Activated naive CD8-positive, alpha-beta T cell treated with anti-CD3 and anti-CD28 coated beads, Interleukin-2, amount 10 ng/mL, durations not matched to agents 7 days and 5 days (primary cell): ENCODE data around the gene METTL13. TPM values are rescaled to one million over a fixed set of nuclear protein-coding genes. Genes with fewer than 3 reads are reported as not detected.

Experiments used
- ATAC-seq: fragments of 150-1000 bp; cut with Tn5 transposase; one replicate; pipeline ENCODE4 v1.10.0; 2021; ENCODE audit warnings: low read depth, moderate library complexity
- POLR2A ChIA-PET: fragments of 350-600 bp; sonication (Branson Sonifier 250); formaldehyde crosslinking; loops from one replicate; lab custom pipeline; 2021; ENCODE audit warnings: antibody characterized with exemption; lab: Charles Lee
- DNase-seq: peaks from one replicate; pipeline ENCODE4 v3.0.0; 2021
- H3K27ac Mint-ChIP-seq: one replicate; pipeline ENCODE4 v1.8.0; 2022; ENCODE audit warnings: mild to moderate bottlenecking, mixed read lengths
- H3K27me3 Mint-ChIP-seq: one replicate; pipeline ENCODE4 v1.8.0; 2022; ENCODE audit warnings: mild to moderate bottlenecking, moderate library complexity, mixed read lengths
- H3K36me3 Mint-ChIP-seq: one replicate; pipeline ENCODE4 v1.8.0; 2021; ENCODE audit warnings: mild to moderate bottlenecking, mixed read lengths
- H3K4me1 Mint-ChIP-seq: one replicate; pipeline ENCODE4 v1.8.0; 2021; ENCODE audit warnings: mixed read lengths
- H3K4me3 Mint-ChIP-seq: one replicate; pipeline ENCODE4 v1.8.0; 2022; ENCODE audit warnings: mild to moderate bottlenecking, moderate library complexity, mixed read lengths
- H3K9me3 Mint-ChIP-seq: one replicate; pipeline ENCODE4 v1.8.0; 2021; ENCODE audit warnings: mixed read lengths
- total RNA-seq, 2 experiments: library from RNA; stranded (reverse); gene quantifications; one replicate each; pipeline ENCODE4 v1.2.3, GENCODE V29; 2021

METTL13 gene
- total RNA-seq, 2 experiments from 2014 or later, result 36.9 to 38.7 TPM

- peaks cover 41% of the 10 kb centered on the region for H3K36me3 Mint-ChIP-seq
- H3K4me3 Mint-ChIP-seq, result peak overlapping the region; percentile 77
- DNase-seq, result no peak
- H3K27ac Mint-ChIP-seq, result peak overlapping the region; percentile 86
- POLR2A ChIA-PET, result interaction anchor here (0.8 to 2.5 kb wide), 3 partner anchors 9 to 43 kb away, joined by 3 to 16 read pairs (median 3); partner anchors contain the start of gene VAMP4
- no peak for ATAC-seq
- H3K4me1 Mint-ChIP-seq, result peaks cover 45% of the 10 kb centered on the region
- no peaks in the 10 kb centered on the region for H3K9me3 Mint-ChIP-seq
- no peaks in the 10 kb centered on the region for H3K27me3 Mint-ChIP-seq
Observed at GRCh38 chr1:171784784-171785183, 3.3 kb downstream of the METTL13 start.

GRCh38 chr1:171785766-171786165, 4.3 kb downstream of the METTL13 start:
- Mint-ChIP-seq H3K4me1 (peaks cover 43% of the 10 kb centered on the region), H3K4me3 (no peak overlapping the region), H3K36me3 (peaks cover 45% of the 10 kb centered on the region), H3K9me3 (no peaks in the 10 kb centered on the region), H3K27ac (peak overlapping the region; percentile 86), H3K27me3 (no peaks in the 10 kb centered on the region)
- POLR2A ChIA-PET, result interaction anchor here (1.2 to 2.5 kb wide), 2 partner anchors 17 to 44 kb away, joined by 3 to 16 read pairs; partner anchors contain the start of gene VAMP4
- DNase-seq, result no peak
- no peak for ATAC-seq

- Mint-ChIP-seq H3K27me3 (no peaks in the 10 kb centered on the region), H3K36me3 (peaks cover 49% of the 10 kb centered on the region), H3K27ac (peak overlapping the region; percentile 48), H3K4me3 (no peak overlapping the region), H3K9me3 (no peaks in the 10 kb centered on the region), H3K4me1 (peaks cover 43% of the 10 kb centered on the region)
- ATAC-seq, result no peak
- no peak for DNase-seq
- POLR2A ChIA-PET, result no interaction called here
Observed at GRCh38 chr1:171786534-171786933, 5.1 kb downstream of the METTL13 start.

GRCh38 chr1:171787686-171788480, 6.4 kb downstream of the METTL13 start:
- DNase-seq, result no peak
- no peaks in the 10 kb centered on the region for H3K27me3 Mint-ChIP-seq
- peaks cover 51% of the 10 kb centered on the region for H3K36me3 Mint-ChIP-seq
- peaks cover 42% of the 10 kb centered on the region for H3K4me1 Mint-ChIP-seq
- no peaks in the 10 kb centered on the region for H3K9me3 Mint-ChIP-seq
- POLR2A ChIA-PET, result no interaction called here
- ATAC-seq, result no peak
- peak overlapping the region; percentile 3 for H3K27ac Mint-ChIP-seq
- no peak overlapping the region for H3K4me3 Mint-ChIP-seq

GRCh38 chr1:171788696-171789095, 7.2 kb downstream of the METTL13 start:
- Mint-ChIP-seq H3K4me1 (peaks cover 37% of the 10 kb centered on the region), H3K9me3 (no peaks in the 10 kb centered on the region), H3K36me3 (peaks cover 50% of the 10 kb centered on the region), H3K4me3 (no peak overlapping the region), H3K27ac (no peak overlapping the region), H3K27me3 (no peaks in the 10 kb centered on the region)
- DNase-seq (no peak), ATAC-seq (no peak)
- POLR2A ChIA-PET, result no interaction called here

GRCh38 chr1:171790318-171790717, 8.9 kb downstream of the METTL13 start:
- Mint-ChIP-seq H3K4me3 (no peak overlapping the region), H3K36me3 (peaks cover 55% of the 10 kb centered on the region), H3K4me1 (peaks cover 38% of the 10 kb centered on the region), H3K27ac (no peak overlapping the region), H3K9me3 (no peaks in the 10 kb centered on the region), H3K27me3 (no peaks in the 10 kb centered on the region)
- POLR2A ChIA-PET, result no interaction called here
- ATAC-seq, result no peak
- no peak for DNase-seq

GRCh38 chr1:171792656-171793369, 11.4 kb downstream of the METTL13 start:
- Mint-ChIP-seq H3K9me3 (no peaks in the 10 kb centered on the region), H3K27ac (no peak overlapping the region), H3K4me3 (no peak overlapping the region), H3K4me1 (peaks cover 25% of the 10 kb centered on the region), H3K27me3 (no peaks in the 10 kb centered on the region), H3K36me3 (peaks cover 47% of the 10 kb centered on the region)
- no peak for DNase-seq
- no peak for ATAC-seq
- POLR2A ChIA-PET, result interaction anchor here (1.0 to 1.7 kb wide), 2 partner anchors 8 to 49 kb away, joined by 3 to 4 read pairs; partner anchors contain the start of gene DNM3

- H3K36me3 Mint-ChIP-seq, result peaks cover 46% of the 10 kb centered on the region
- H3K4me1 Mint-ChIP-seq, result peaks cover 25% of the 10 kb centered on the region
- H3K9me3 Mint-ChIP-seq, result no peaks in the 10 kb centered on the region
- DNase-seq (no peak), ATAC-seq (no peak)
- no peaks in the 10 kb centered on the region for H3K27me3 Mint-ChIP-seq
- H3K27ac Mint-ChIP-seq, result peak overlapping the region; percentile 82
- POLR2A ChIA-PET, result interaction anchor here (0.6 to 1.7 kb wide), 3 partner anchors 9 to 201 kb away, joined by 3 to 5 read pairs (median 4); partner anchors contain the start of gene DNM3
- H3K4me3 Mint-ChIP-seq, result peak overlapping the region; percentile 16
Observed at GRCh38 chr1:171793636-171794035, 12.2 kb downstream of the METTL13 start.

GRCh38 chr1:171794085-171794484, 12.6 kb downstream of the METTL13 start:
- peaks cover 46% of the 10 kb centered on the region for H3K36me3 Mint-ChIP-seq
- H3K4me3 Mint-ChIP-seq, result peak overlapping the region; percentile 16
- ATAC-seq, result peak; percentile 99
- H3K27me3 Mint-ChIP-seq, result no peaks in the 10 kb centered on the region
- H3K27ac Mint-ChIP-seq, result peak overlapping the region; percentile 82
- POLR2A ChIA-PET, result interaction anchor here (0.6 to 1.7 kb wide), 3 partner anchors 9 to 201 kb away, joined by 3 to 5 read pairs (median 4); partner anchors contain the start of gene DNM3
- no peak for DNase-seq
- peaks cover 25% of the 10 kb centered on the region for H3K4me1 Mint-ChIP-seq
- no peaks in the 10 kb centered on the region for H3K9me3 Mint-ChIP-seq

- Mint-ChIP-seq H3K27ac (no peak overlapping the region), H3K27me3 (no peaks in the 10 kb centered on the region), H3K4me3 (no peak overlapping the region), H3K36me3 (peaks cover 33% of the 10 kb centered on the region), H3K4me1 (peaks cover 16% of the 10 kb centered on the region), H3K9me3 (no peaks in the 10 kb centered on the region)
- DNase-seq, result no peak
- ATAC-seq, result no peak
- POLR2A ChIA-PET, result no interaction called here
Observed at GRCh38 chr1:171796592-171796991, 15.1 kb downstream of the METTL13 start.

GRCh38 chr1:171798311-171798710, 16.9 kb downstream of the METTL13 start:
- no peak overlapping the region for H3K4me3 Mint-ChIP-seq
- H3K36me3 Mint-ChIP-seq, result peaks cover 28% of the 10 kb centered on the region
- H3K27ac Mint-ChIP-seq, result no peak overlapping the region
- no peak for ATAC-seq
- POLR2A ChIA-PET, result interaction anchor here (1.9 kb wide), 1 partner anchor 56 kb away, joined by 6 read pairs; the partner anchor contains the start of gene VAMP4
- DNase-seq, result no peak
- H3K4me1 Mint-ChIP-seq, result peaks cover 13% of the 10 kb centered on the region
- no peaks in the 10 kb centered on the region for H3K27me3 Mint-ChIP-seq
- H3K9me3 Mint-ChIP-seq, result no peaks in the 10 kb centered on the region

- H3K4me3 Mint-ChIP-seq, result no peak overlapping the region
- DNase-seq (no peak), ATAC-seq (no peak)
- POLR2A ChIA-PET, result interaction anchor here (1.9 kb wide), 1 partner anchor 57 kb away, joined by 6 read pairs; the partner anchor contains the start of gene VAMP4
- peaks cover 10% of the 10 kb centered on the region for H3K4me1 Mint-ChIP-seq
- H3K36me3 Mint-ChIP-seq, result peaks cover 25% of the 10 kb centered on the region
- H3K27me3 Mint-ChIP-seq, result no peaks in the 10 kb centered on the region
- H3K27ac Mint-ChIP-seq, result no peak overlapping the region
- no peaks in the 10 kb centered on the region for H3K9me3 Mint-ChIP-seq
Observed at GRCh38 chr1:171798765-171799164, 17.3 kb downstream of the METTL13 start.

- peaks cover 22% of the 10 kb centered on the region for H3K36me3 Mint-ChIP-seq
- no peak for DNase-seq
- H3K9me3 Mint-ChIP-seq, result no peaks in the 10 kb centered on the region
- no peaks in the 10 kb centered on the region for H3K27me3 Mint-ChIP-seq
- POLR2A ChIA-PET, result interaction anchor here (1.4 to 1.9 kb wide), 2 partner anchors 57 to 184 kb away, joined by 3 to 6 read pairs; partner anchors contain the start of gene VAMP4
- H3K4me1 Mint-ChIP-seq, result peaks cover 6% of the 10 kb centered on the region
- H3K27ac Mint-ChIP-seq, result no peak overlapping the region
- H3K4me3 Mint-ChIP-seq, result no peak overlapping the region
- ATAC-seq, result no peak
Observed at GRCh38 chr1:171799166-171799565, 17.7 kb downstream of the METTL13 start.
